ENCODE results near the gene CRX. TPM values are rescaled to one million over a fixed set of nuclear protein-coding genes. Genes with fewer than 3 reads are reported as not detected.

The CRX gene
- total RNA-seq, 1 donor from 2014 or later = not detected

- Mint-ChIP-seq H3K36me3 (ENCODE audit: insufficient read depth) (peaks cover 1% of the 10 kb centered on the region), H3K27me3 (no peaks in the 10 kb centered on the region), H3K9me3 (ENCODE audit: low read depth) (no peaks in the 10 kb centered on the region), H3K4me1 (ENCODE audit: low read depth) (peaks cover 7% of the 10 kb centered on the region), H3K27ac (peak overlapping the region; percentile 21), H3K4me3 (ENCODE audit: low read depth) (no peak overlapping the region)
- DNase-seq (ENCODE audit: low spot score, unreplicated experiment) = no peak
- no peak for TF ChIP-seq CTCF (IDR thresholded peaks at IDR 0.05; ENCODE audit: unreplicated experiment)
Observed at GRCh38 chr19:47891923-47892666, 70.4 kb downstream of the CRX start.

Other genes starting within 250 kb of the CRX start
- gene ZNF541, start 248.8 kb upstream of the CRX start, total RNA-seq = not detected in 2 replicates
- gene BICRA, start 212.8 kb upstream of the CRX start, total RNA-seq = 31.9 and 37.4 TPM in 2 replicates
- 0.41 and 0.64 TPM in 2 replicates for gene EHD2, start 108.5 kb upstream of the CRX start, total RNA-seq
- 301 and 312 TPM in 2 replicates for gene NOP53, start 76.4 kb upstream of the CRX start, total RNA-seq
- 342 and 392 TPM in 2 replicates for gene SELENOW, start 43.2 kb upstream of the CRX start, total RNA-seq
- not detected in 2 replicates for gene TPRX1, start 17.4 kb upstream of the CRX start, total RNA-seq
- gene TPRX2, start 37.3 kb downstream of the CRX start, total RNA-seq = not detected in 2 replicates
- not detected in 2 replicates for gene SULT2A1, start 64.4 kb downstream of the CRX start, total RNA-seq
- not detected in 2 replicates for gene BSPH1, start 170.2 kb downstream of the CRX start, total RNA-seq
- not detected in 2 replicates for gene ELSPBP1, start 172.7 kb downstream of the CRX start, total RNA-seq
- not detected in 2 replicates for gene CABP5, start 222.1 kb downstream of the CRX start, total RNA-seq

Data from progenitor cell of endocrine pancreas (in vitro differentiated cells).